Endometrial microvascular endothelial cells (primary cell): ENCODE results near the gene TARM1. TPM values are rescaled to one million over a fixed set of nuclear protein-coding genes. Genes with fewer than 3 reads are reported as not detected.

Experiments
- in situ Hi-C: cut with HindIII; loops from 2 replicates; pipeline ENCODE4 v1.10.0; 2017; ENCODE audit warnings: low sequenced_read_pairs, low pct_unique_long_range_greater_than_20kb; ENCODE audit errors: inconsistent ontology term
- total RNA-seq: library from RNA; depleted of rRNA; stranded (reverse); fragments of >200 nt; gene quantifications from one replicate; pipeline ENCODE4 v1.2.3, GENCODE V29; 2015; ENCODE audit errors: inconsistent ontology term

Gene TARM1
- total RNA-seq, 1 donor from 2014 or later = not detected

DNA sequence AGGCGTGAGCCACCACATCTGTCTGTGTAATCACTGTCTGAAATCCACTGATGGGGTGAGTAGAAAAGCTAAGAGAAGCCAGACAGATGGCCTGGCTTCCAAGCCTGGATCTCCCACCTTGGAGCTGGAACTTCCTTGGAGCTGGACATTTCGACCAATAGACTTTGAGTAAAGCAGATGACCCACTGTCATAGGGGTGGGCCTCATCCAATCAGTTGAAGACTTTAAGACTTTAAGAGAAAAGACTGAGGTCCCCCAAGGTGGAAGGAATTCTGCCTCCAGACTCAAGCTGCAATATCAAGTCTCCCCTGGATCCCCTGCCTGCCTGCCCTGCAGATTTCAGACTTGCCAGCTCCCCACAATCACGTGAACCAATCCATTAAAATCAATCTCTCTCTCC lies 38.2 kb downstream of the TARM1 start:
- in situ Hi-C loops = loop anchor here (25.0 kb wide), 1 partner anchor 131 kb away; the partner anchor contains the start of gene CACNG7

DNA sequence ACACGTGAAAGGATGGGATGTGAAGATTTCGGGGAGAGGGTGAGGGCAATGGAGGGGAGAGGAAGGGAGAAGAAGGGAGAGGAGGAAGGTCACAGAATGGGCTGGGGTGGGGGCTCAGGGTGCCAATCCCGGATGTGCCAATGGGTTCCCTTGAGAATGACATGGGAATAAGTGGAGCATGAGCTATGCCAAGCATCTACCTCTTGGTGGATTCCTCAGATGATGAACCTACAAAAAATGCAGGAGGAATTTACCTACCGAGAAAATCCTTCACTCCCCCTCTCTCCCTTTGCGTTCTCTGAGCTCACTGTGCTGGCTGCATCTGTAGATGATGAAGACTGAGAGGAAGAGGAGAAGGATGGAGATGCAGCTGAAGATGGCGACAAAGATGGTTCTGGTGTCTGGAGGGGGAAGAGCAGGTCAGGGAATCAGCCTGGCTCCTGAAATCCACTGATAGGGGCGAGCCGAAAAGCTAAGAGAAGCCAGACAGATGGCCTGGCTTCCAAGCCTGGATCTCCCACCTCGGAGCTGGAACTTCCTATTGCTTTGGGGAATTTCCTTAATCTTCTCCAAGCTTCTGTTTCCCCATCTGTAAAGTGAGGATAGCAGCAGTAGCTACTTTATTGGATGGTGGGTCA lies 39.1 kb downstream of the TARM1 start:
- in situ Hi-C loops = loop anchor here (25.0 kb wide), 1 partner anchor 130 kb away; the partner anchor contains the start of gene CACNG7

DNA sequence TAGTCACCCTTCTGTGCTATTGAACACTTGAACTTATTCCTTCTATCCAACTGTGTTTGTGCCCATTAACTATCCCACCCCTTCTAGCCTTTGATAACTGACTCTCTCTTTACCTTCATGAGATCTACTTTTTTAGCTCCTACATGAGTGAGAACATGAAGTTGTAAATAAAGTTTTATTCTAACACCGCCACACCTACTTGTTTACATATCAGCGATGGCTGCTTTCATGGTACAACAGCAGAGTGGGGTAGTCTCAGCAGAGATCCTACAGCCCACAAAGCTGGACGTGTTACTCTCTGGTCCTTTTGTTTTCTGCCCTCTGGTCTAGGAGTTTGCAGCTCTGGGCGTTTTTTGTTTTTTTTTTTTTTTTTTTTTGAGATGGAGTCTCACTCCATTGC lies 41.2 kb downstream of the TARM1 start:
- in situ Hi-C loops = loop anchor here (25.0 kb wide), 1 partner anchor 128 kb away; the partner anchor contains the start of gene CACNG7

DNA sequence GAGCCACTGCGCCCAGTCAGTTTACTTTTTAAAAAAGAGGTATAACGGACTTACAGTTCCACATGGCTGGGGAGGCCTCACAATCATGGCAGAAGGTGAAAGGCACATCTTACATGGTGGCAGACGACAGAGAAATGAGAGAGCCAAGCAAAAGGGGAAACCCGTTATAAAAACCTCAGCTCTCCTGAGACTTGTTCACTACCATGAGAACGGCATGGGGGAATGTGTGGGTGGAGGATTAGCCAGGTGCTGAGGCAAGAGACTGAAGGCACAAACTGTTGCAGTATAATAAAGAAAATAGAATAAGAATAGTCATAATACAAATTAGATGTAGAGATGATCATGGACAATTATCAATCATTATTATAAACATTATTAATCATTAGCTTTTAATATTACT lies 44.6 kb downstream of the TARM1 start:
- in situ Hi-C loops = loop anchor here (25.0 kb wide), 1 partner anchor 124 kb away; the partner anchor contains the start of gene CACNG7

DNA sequence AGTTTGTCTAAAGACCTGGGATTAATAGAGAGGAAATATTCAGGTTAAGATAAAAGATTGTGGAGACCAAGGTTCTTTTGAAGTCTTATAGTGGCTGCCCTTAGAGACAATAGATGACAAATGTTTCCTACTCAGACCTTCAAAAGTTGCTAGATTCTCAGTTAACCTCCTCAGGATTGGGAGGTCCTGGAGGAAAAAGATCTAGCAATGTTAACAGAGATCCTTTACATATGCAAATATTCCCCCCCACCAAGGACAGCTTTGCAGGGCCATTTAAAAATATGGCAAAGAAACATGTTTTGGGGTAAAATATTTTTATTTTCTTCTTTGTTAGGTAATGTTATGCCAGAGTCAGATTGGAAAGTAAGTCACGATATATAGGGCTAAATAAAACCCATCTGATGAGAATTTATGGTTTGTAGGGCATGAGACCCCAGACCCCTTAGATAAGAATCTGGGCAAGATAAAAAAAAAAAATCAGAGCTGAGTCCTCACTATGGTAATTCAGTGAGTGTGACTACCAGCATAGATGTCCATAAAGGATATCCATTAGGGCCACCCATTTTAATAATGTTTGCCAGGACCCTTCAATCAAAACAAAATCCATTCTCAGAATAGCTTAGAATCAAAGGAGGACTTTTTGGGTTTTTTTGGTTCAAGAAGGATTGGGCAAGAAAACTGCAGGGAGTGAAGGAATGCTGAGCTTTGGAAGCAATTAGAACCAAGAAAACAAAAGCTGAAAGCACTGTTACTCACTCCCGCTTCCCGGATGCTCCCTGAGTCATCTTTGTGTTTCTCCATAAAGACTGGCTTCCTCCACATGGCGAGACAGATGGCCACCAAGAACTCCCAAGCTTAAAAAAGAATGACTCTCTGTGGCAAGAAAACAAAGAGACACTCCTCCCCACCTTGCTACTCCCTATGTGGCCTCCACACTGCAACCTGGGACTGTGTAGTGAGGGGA lies 45.7 kb downstream of the TARM1 start:
- in situ Hi-C loops = loop anchor here (25.0 kb wide), 1 partner anchor 123 kb away; the partner anchor contains the start of gene CACNG7

DNA sequence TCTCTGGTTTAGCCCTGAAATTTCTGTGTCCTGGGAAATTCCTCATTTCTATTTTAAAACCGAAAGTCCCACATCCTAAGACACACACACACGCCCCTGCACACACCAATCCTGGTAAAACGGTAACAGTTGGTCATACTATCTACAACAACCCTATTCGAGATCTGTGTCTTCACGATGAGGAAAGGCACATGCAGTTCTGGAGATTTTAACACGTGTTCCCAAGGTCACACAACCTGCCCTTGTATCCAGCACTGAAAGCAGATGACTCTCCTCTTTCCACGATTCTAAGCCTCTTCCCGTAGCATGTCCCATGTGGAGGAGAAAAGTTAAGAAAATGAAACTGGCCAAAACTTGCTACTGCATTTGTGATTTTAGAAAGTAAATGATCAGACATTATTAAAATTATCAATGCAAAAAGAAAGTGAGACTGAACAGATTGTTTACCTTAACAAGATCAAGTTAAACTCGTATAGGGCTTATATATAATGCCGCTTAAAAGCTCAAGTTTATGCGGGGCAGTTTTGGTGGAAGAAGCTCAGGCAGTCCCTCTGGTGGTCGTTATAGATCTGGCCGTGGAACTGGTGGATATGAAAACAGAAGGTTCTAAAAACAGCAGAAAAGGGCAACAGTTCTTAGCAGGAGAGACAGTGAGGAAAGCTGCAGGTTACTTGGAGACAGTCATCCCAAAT lies 50.1 kb downstream of the TARM1 start:
- in situ Hi-C loops = loop anchor here (25.0 kb wide), 1 partner anchor 119 kb away; the partner anchor contains the start of gene CACNG7

DNA sequence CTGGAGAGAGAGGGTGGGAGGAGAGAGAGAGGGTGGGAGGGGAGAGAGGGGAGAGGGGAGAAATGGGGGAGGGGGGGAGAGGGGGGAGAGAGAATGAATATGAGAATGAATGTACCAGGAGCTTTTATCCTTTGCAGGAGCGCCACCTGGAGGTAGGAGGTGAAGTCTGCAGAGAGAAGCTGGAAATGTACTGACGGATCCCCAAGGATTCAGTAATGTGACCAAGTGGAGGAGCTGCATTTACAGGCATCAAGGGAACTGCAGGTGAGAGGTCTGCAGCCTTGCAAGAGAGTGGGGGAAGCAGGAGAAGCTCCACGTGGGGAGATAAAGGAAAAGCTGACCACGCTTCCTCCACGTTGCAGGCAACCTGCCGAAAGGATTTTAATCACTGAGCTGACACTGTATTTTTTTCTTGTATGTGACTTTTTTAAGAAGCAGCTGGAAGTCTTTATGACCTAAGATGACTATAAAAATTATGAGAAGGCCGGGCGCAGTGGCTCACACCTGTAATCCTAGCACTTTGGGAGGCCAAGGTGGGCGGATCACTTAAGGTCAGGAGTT lies 51.2 kb downstream of the TARM1 start:
- in situ Hi-C loops = loop anchor here (25.0 kb wide), 1 partner anchor 118 kb away; the partner anchor contains the start of gene CACNG7

DNA sequence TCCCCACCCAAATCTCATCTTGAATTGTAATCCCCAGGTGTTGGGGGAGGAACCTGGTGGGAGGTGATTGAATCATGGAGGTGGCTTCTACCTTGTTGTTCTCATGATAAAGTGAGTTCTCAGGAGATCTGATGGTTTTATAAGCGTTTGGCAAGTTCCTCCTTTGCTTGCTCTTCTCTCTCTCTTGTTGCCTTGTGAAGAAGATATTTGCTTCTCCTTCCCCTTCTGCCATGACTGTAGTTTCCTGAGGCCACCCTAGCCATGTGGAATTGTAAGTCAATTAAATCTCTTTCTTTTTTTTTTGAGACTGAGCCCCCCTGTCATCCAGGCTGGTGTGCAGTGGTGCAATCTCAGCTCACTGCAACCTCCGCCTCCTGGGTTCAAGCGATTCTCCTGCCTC lies 51.9 kb downstream of the TARM1 start:
- in situ Hi-C loops = loop anchor here (25.0 kb wide), 1 partner anchor 117 kb away; the partner anchor contains the start of gene CACNG7

DNA sequence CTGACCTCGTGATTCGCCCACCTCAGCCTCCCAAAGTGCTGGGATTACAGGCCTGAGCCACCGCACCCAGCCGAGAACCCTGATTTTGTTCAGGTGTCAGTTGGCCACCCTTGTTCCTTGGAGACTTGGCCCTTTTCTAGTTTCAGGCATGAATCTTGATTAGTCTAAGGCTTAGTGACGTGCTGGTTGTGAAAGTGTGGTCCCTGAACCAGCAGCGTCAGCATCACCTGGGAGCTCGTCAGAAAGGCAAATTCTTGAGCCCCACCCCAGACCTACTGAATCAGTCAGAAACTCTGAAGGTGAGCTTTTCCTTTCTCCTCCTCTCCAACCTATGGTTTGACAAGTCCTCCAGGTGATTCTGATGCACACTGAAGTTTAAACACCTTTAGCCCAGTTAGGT lies 54.5 kb downstream of the TARM1 start:
- in situ Hi-C loops = loop anchor here (25.0 kb wide), 1 partner anchor 114 kb away; the partner anchor contains the start of gene CACNG7

DNA sequence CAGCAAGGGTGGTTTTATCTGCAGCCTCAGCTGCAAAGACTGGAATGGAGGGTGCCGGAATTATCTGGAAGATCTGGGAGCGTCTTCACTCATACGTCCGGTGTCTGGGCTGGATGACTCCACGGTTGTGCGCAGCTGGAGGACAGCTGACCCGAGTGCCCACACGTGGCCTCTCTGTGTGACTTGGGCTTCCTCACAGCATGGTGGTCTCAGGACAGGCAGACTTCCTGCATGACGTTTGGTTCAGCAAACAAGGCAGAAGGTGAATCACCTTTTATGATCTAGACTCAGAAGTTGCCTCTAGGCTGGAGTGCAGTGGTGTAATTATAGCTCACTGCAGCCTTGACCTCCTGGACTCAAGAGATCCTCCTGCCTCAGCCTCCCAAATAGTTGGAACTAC lies 56.5 kb downstream of the TARM1 start:
- in situ Hi-C loops = loop anchor here (25.0 kb wide), 1 partner anchor 112 kb away; the partner anchor contains the start of gene CACNG7

DNA sequence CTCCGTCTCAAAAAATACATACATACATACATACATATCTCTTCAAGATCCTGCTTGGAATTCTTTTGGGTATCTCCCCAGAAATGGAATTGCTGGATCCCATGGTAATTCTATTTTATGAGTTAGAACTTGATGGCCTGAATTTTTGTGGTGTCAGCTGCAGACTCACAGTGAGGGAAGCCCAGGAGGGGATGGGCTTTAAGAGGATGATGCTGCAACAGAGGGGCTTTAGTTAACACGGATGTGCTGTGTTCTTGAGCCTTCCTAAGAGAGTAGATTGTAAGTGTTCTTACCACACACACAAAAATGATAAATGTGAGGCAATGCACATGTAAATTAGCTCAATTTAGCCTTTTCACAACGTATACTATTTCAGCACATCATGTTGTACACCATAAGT lies 58.0 kb downstream of the TARM1 start:
- in situ Hi-C loops = no loop called here

DNA sequence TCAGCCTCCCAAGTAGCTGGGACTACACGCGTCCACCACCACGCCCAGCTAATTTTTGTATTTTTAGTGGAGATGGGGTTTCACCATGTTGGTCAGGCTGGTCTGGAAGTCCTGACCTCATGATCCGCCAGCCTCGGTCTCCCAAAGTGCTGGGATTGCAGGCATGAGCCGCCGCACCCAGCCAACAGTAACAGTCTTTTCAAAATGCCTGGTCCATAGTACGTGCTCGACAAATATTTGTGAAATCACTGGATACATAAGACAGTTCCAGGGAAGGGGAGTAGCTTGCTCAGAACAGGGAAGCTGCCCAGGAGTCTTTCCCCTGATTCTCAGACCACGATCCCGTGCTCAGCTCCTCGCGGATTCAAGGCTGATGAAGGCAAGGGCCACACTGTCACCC lies 59.2 kb downstream of the TARM1 start:
- in situ Hi-C loops = no loop called here

DNA sequence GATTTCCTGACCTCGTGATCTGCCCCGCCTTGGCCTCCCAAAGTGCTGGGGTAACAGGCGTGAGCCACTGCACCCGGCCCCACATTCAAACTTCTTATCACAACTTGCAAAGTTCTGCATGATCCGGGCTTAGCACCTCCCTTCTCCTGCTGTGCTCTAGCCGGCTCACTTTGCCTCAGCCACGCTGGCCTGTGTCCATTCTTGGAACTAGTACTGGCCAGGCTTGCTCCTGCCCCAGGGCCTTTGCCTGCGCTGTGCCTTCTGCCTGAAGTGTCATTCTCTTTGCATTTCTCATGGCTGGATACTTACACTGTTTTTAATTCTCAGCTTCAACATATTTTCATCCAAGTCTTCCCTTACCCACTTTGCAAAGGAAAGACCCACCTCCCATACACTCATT lies 59.8 kb downstream of the TARM1 start:
- in situ Hi-C loops = no loop called here

Other genes starting within 250 kb of the TARM1 start
- 60.7 TPM for gene MYADM, start 213.5 kb downstream of the TARM1 start, total RNA-seq
- gene PRKCG, start 199.2 kb downstream of the TARM1 start, total RNA-seq = not detected
- gene CACNG7, start 172.1 kb downstream of the TARM1 start, total RNA-seq = not detected
- 0.09 TPM for gene CACNG8, start 118.4 kb downstream of the TARM1 start, total RNA-seq
- gene CACNG6, start 89.7 kb downstream of the TARM1 start, total RNA-seq = 3.5 TPM
- not detected for gene VSTM1, start 17.5 kb downstream of the TARM1 start, total RNA-seq
- gene OSCAR, start 19.4 kb upstream of the TARM1 start, total RNA-seq = not detected
- gene NDUFA3, start 21.5 kb upstream of the TARM1 start, total RNA-seq = 16.4 TPM
- 45.4 TPM for gene TFPT, start 34.3 kb upstream of the TARM1 start, total RNA-seq
- gene PRPF31, start 34.4 kb upstream of the TARM1 start, total RNA-seq = 127 TPM
- 20.3 TPM for gene CNOT3, start 56.4 kb upstream of the TARM1 start, total RNA-seq
- gene LENG1, start 78.4 kb upstream of the TARM1 start, total RNA-seq = 15.8 TPM
- gene TMC4, start 91.8 kb upstream of the TARM1 start, total RNA-seq = not detected
- 303 TPM for gene MBOAT7, start 108.2 kb upstream of the TARM1 start, total RNA-seq
- gene TSEN34, start 109.9 kb upstream of the TARM1 start, total RNA-seq = 77.5 TPM
- gene RPS9, start 119.5 kb upstream of the TARM1 start, total RNA-seq = 2,287 TPM
- not detected for gene LILRB3, start 141.6 kb upstream of the TARM1 start, total RNA-seq
- not detected for gene LILRA6, start 161.4 kb upstream of the TARM1 start, total RNA-seq
- gene LILRB5, start 175.9 kb upstream of the TARM1 start, total RNA-seq = not detected
- not detected for gene LILRB2, start 199.7 kb upstream of the TARM1 start, total RNA-seq
- not detected for gene LILRA5, start 231.8 kb upstream of the TARM1 start, total RNA-seq